ENCODE data around the gene CEP20. TPM values are rescaled to one million over a fixed set of nuclear protein-coding genes. Genes with fewer than 3 reads are reported as not detected.
A peak's percentile ranks its signal among the peaks of the same experiment; 100 is the strongest.

Gene CEP20
- total RNA-seq, 8 experiments from 2014 or later, result 20.6 to 47.5 (median 28.5) TPM

GRCh38 chr16:15834502-15834901 lies 53.9 kb downstream of the CEP20 start:
- Histone ChIP-seq H3K4me3 (no peak overlapping the region), H3K27ac (no peak overlapping the region), H3K4me1 (replicated peaks in 1 of 2) (no peaks in the 10 kb centered on the region)
- in situ Hi-C loops (cut with MboI; ENCODE audit: low pct_unique_long_range_greater_than_20kb in 2 of 9, low sequenced_read_pairs in 9 of 9, unreplicated experiment in 9 of 9), result no loop called here
- no peak for ATAC-seq (replicated peaks in 6 of 8)
- WGBS, 10 experiments, result 76 to 100% (median 100%) methylated on average over 1 to 4 of the region's 4 CpGs; no CpG with 5 or more reads in 5 of the 10 experiments

GRCh38 chr16:15833541-15833940 lies 54.9 kb downstream of the CEP20 start:
- 78 to 100% (median 84%) methylated on average over 1 to 9 of the region's 9 CpGs; no CpG with 5 or more reads in 2 of the 10 experiments for WGBS, 10 experiments
- Histone ChIP-seq H3K4me1 (replicated peaks in 1 of 2) (no peaks in the 10 kb centered on the region), H3K4me3 (no peak overlapping the region), H3K27ac (no peak overlapping the region)
- in situ Hi-C loops (cut with MboI; ENCODE audit: low pct_unique_long_range_greater_than_20kb in 2 of 9, low sequenced_read_pairs in 9 of 9, unreplicated experiment in 9 of 9), result no loop called here
- ATAC-seq (replicated peaks in 6 of 8), result no peak

- 51 to 100% (median 80%) methylated on average over 1 to 5 of the region's 6 CpGs; no CpG with 5 or more reads in 3 of the 10 experiments for WGBS, 10 experiments
- ATAC-seq (replicated peaks in 6 of 8), result no peak
- in situ Hi-C loops (cut with MboI; ENCODE audit: low pct_unique_long_range_greater_than_20kb in 2 of 9, low sequenced_read_pairs in 9 of 9, unreplicated experiment in 9 of 9), result no loop called here
These were observed 56.2 kb downstream of the CEP20 start for GRCh38 chr16:15832241-15832640.

DNA sequence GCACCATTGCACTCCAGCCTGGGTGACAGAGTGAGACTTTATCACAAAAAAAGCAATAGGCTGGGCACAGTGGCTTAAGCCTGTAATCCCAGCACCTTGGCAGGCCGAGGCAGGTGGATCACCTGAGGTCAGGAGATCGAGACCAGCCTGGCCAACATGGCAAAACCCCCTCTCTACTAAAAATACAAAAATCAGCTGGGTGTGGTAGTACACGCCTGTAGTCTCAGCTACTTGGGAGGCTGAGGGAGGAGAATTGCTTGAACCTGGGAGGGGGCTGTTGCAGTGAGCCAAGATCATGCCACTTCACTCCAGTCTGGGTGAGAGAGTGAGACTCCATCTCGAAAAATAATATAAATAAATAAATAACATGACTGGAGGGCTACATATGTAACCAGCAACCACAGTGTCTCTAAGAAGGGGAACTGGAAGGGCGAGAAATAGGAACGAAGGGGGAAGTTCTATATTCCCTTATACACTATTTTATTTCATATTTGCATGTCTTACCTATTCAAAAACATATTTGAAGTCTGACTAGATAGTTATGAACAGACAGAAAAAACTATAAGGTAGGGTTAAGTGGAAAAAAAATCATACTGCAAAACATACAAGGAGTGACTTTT lies 57.5 kb downstream of the CEP20 start:
- H3K27ac ChIP-seq, result no peak overlapping the region
- ATAC-seq (replicated peaks in 6 of 8), result no peak
- in situ Hi-C loops (cut with MboI; ENCODE audit: low pct_unique_long_range_greater_than_20kb in 2 of 9, low sequenced_read_pairs in 9 of 9, unreplicated experiment in 9 of 9), result no loop called here
- H3K4me3 ChIP-seq, result no peak overlapping the region
- 0 to 92% (median 57%) methylated on average over 1 to 4 of the region's 6 CpGs; no CpG with 5 or more reads in 2 of the 10 experiments for WGBS, 10 experiments
- no peaks in the 10 kb centered on the region for H3K4me1 ChIP-seq (replicated peaks in 1 of 2)

More at GRCh38 chr16:15832241-15832640, 56.2 kb downstream of the CEP20 start:
- no peak overlapping the region for H3K4me3 ChIP-seq
- H3K4me1 ChIP-seq (replicated peaks in 1 of 2), result no peaks in the 10 kb centered on the region
- H3K27ac ChIP-seq, result no peak overlapping the region

DNA sequence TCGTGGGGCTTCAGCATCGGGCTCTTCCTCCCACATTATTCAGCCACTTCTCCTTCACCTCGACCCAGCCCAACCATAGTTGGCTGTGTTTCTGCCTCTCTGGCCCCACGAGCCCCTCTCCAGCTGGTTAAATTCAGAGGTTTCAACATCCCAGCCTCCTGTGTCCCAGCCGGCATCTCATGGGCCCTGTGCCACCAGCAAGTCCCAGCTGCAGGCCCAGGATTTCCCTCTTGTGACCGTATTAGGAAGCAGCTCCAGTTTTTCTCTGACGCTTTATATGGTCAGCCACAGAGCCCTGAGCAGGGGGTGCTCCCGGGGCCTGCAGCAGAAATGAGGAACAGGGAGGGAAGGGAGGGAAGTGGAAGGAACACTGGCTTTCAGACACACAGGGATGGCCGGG lies 58.9 kb downstream of the CEP20 start:
- Histone ChIP-seq H3K4me1 (replicated peaks in 1 of 2) (no peaks in the 10 kb centered on the region), H3K4me3 (no peak overlapping the region), H3K27ac (no peak overlapping the region)
- 0 to 80% (median 44%) methylated on average over 1 to 7 of the region's 9 CpGs; no CpG with 5 or more reads in 4 of the 10 experiments for WGBS, 10 experiments
- ATAC-seq (replicated peaks in 6 of 8), result peak in 1 of 8 experiments; percentile 63
- in situ Hi-C loops (cut with MboI; ENCODE audit: low pct_unique_long_range_greater_than_20kb in 2 of 9, low sequenced_read_pairs in 9 of 9, unreplicated experiment in 9 of 9), result no loop called here

- in situ Hi-C loops (cut with MboI; ENCODE audit: low pct_unique_long_range_greater_than_20kb in 2 of 9, low sequenced_read_pairs in 9 of 9, unreplicated experiment in 9 of 9), result no loop called here
- ATAC-seq (replicated peaks in 6 of 8), result no peak
- H3K4me3 ChIP-seq, result no peak overlapping the region
- no peak overlapping the region for H3K27ac ChIP-seq
- WGBS, 10 experiments, result 76 to 100% (median 90%) methylated on average over 1 to 6 of the region's 11 CpGs; no CpG with 5 or more reads in 1 of the 10 experiments
- no peaks in the 10 kb centered on the region for H3K4me1 ChIP-seq (replicated peaks in 1 of 2)
These were observed 60.6 kb downstream of the CEP20 start for GRCh38 chr16:15827709-15828343.

DNA sequence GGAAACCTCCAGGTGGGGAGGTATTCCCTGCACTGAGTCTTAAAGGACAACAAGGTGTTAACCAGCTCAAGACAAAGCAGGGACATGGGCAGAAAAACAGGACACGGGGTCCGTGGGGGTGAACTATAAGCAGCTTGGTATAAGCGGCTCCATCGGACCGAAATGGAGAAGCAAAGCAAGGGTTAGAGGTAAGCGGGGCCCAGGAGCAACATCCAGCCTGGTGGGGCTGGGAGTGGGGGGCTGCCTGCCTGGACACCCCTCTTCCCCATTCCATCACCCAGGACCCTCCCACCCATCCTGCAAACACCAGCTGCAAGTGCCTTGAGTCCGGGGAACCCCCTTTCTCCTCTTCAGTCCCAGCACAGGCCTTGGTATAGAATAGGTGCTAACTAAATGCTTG lies 61.1 kb downstream of the CEP20 start:
- in situ Hi-C loops (cut with MboI; ENCODE audit: low pct_unique_long_range_greater_than_20kb in 2 of 9, low sequenced_read_pairs in 9 of 9, unreplicated experiment in 9 of 9), result no loop called here

GRCh38 chr16:15825750-15826305 lies 62.6 kb downstream of the CEP20 start:
- ATAC-seq (replicated peaks in 6 of 8), result no peak
- Histone ChIP-seq H3K4me3 (no peak overlapping the region), H3K27ac (no peak overlapping the region), H3K4me1 (replicated peaks in 1 of 2) (no peaks in the 10 kb centered on the region)
- in situ Hi-C loops (cut with MboI; ENCODE audit: low pct_unique_long_range_greater_than_20kb in 2 of 9, low sequenced_read_pairs in 9 of 9, unreplicated experiment in 9 of 9), result no loop called here
- WGBS, 10 experiments, result 0 to 84% (median 79%) methylated on average over 1 to 7 of the region's 9 CpGs

More for the DNA sequence above, 61.1 kb downstream of the CEP20 start:
- 80 to 100% (median 95%) methylated on average over 1 to 6 of the region's 7 CpGs; no CpG with 5 or more reads in 5 of the 10 experiments for WGBS, 10 experiments
- H3K27ac ChIP-seq, result no peak overlapping the region
- no peak for ATAC-seq (replicated peaks in 6 of 8)
- no peaks in the 10 kb centered on the region for H3K4me1 ChIP-seq (replicated peaks in 1 of 2)
- H3K4me3 ChIP-seq, result no peak overlapping the region

GRCh38 chr16:15822957-15823356 lies 65.4 kb downstream of the CEP20 start:
- 11 to 80% (median 57%) methylated on average over 2 to 9 of the region's 17 CpGs; no CpG with 5 or more reads in 5 of the 10 experiments for WGBS, 10 experiments
- ATAC-seq (replicated peaks in 6 of 8), result no peak
- H3K4me1 ChIP-seq (replicated peaks in 1 of 2), result no peaks in the 10 kb centered on the region
- in situ Hi-C loops (cut with MboI; ENCODE audit: low pct_unique_long_range_greater_than_20kb in 2 of 9, low sequenced_read_pairs in 9 of 9, unreplicated experiment in 9 of 9), result no loop called here
- H3K4me3 ChIP-seq, result no peak overlapping the region
- no peak overlapping the region for H3K27ac ChIP-seq

DNA sequence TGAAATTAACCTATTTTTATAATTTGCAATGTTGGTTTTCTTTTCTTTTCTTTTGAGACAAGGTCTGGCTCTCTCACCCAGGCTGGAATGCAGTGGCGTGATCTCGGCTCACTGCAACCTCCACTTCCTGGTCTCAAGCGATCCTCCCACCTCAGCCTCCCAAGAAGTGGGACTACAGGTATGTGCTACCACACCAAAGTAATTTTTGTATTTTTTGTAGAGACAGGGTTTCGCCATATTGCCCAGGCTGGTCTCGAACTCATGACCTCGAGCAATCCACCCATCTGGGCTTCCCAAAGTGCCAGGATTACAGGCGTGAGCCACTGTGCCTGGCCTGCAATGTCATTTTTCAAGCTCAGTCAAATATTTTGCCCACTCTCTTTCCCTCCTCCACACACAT lies 67.6 kb downstream of the CEP20 start:
- no peak overlapping the region for H3K4me3 ChIP-seq
- no peak overlapping the region for H3K27ac ChIP-seq
- no peak for ATAC-seq (replicated peaks in 6 of 8)
- no peaks in the 10 kb centered on the region for H3K4me1 ChIP-seq (replicated peaks in 1 of 2)
- in situ Hi-C loops (cut with MboI; ENCODE audit: low pct_unique_long_range_greater_than_20kb in 2 of 9, low sequenced_read_pairs in 9 of 9, unreplicated experiment in 9 of 9), result no loop called here
- 77 to 100% (median 80%) methylated on average over 1 to 7 of the region's 7 CpGs; no CpG with 5 or more reads in 3 of the 10 experiments for WGBS, 10 experiments

DNA sequence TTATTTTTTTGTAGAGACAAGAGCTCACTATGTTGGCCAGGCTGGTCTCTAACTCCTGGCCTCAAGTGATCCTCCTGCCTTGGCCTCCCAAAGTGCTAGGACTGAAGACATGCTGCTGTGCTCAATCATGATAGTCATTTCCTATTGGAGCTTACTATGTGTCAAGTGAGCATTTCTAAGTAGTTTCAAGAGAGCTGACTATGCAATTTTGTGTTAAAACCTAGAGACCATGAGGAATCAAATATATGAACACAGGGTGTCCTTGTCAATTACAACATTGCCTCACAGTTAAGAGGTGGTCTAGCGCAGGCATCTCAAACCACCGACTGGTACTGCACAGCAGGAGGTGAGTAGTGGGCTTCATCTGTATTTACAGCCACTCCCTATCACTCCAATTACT lies 69.4 kb downstream of the CEP20 start:
- 78% methylated on average over 2 of the region's 2 CpGs; no CpG with 5 or more reads in 9 of the 10 experiments for WGBS, 10 experiments
- no peak for ATAC-seq (replicated peaks in 6 of 8)
- in situ Hi-C loops (cut with MboI; ENCODE audit: low pct_unique_long_range_greater_than_20kb in 2 of 9, low sequenced_read_pairs in 9 of 9, unreplicated experiment in 9 of 9), result no loop called here

GRCh38 chr16:15817446-15817845 lies 71.0 kb downstream of the CEP20 start:
- no peak for ATAC-seq (replicated peaks in 6 of 8)
- in situ Hi-C loops (cut with MboI; ENCODE audit: low pct_unique_long_range_greater_than_20kb in 2 of 9, low sequenced_read_pairs in 9 of 9, unreplicated experiment in 9 of 9), result no loop called here
- no peak overlapping the region for H3K27ac ChIP-seq
- H3K4me3 ChIP-seq, result no peak overlapping the region
- 20 to 86% (median 48%) methylated on average over 1 to 2 of the region's 2 CpGs; no CpG with 5 or more reads in 6 of the 10 experiments for WGBS, 10 experiments
- H3K4me1 ChIP-seq (replicated peaks in 1 of 2), result no peaks in the 10 kb centered on the region

More for the DNA sequence above, 69.4 kb downstream of the CEP20 start:
- H3K4me3 ChIP-seq, result no peak overlapping the region
- H3K4me1 ChIP-seq (replicated peaks in 1 of 2), result no peaks in the 10 kb centered on the region
- no peak overlapping the region for H3K27ac ChIP-seq

- Histone ChIP-seq H3K27ac (no peak overlapping the region), H3K4me1 (replicated peaks in 1 of 2) (no peaks in the 10 kb centered on the region), H3K4me3 (no peak overlapping the region)
- ATAC-seq (replicated peaks in 6 of 8), result no peak
- in situ Hi-C loops (cut with MboI; ENCODE audit: low pct_unique_long_range_greater_than_20kb in 2 of 9, low sequenced_read_pairs in 9 of 9, unreplicated experiment in 9 of 9), result no loop called here
These were observed 72.2 kb downstream of the CEP20 start for GRCh38 chr16:15816228-15816627.
